ENCODE data around the gene FER.
"Not testable (repeated sequence)": the region's sequence is repeated elsewhere in the genome, so short reads cannot be mapped to it uniquely, and the experiment has no call there.

Gene FER

DNA sequence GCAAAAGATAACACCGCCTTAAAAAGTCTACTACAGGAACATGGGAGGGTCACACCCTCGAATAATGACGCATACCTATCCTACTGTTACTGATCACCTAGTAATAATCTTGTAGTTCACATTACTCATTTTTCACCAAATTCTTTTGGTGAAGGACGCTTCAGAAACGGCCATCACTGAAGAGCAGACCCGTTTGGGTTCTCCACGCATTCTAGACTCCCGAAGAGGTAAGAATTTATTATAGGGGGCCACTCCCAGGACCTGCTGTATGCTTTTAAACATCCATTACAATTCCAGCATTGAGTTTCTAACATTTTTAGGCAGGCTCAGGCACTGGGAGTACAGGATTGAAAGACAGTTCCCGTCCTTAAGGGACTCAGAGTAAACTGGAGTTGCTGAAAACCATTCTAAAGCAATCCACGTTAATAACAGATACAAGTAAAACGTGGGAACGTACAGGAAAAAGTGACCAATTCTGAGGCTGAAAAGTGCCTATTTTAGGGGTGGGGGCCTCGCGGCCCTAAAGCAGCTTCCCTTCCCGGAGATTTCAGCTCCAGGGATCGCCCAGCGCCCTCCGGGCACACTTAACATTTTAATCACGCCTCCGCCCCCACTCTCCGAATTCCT, at the start of gene FER:
FER (plus strand) TSS at position 124 of the 627 bp plus-strand sequence. CDS start 50,286 bp downstream, outside the sequence.
- DNase-seq (ENCODE audit: low read depth in 1 of 2, low spot score in 1 of 2): peak in 1 of 2 donors; percentile 7

DNA sequence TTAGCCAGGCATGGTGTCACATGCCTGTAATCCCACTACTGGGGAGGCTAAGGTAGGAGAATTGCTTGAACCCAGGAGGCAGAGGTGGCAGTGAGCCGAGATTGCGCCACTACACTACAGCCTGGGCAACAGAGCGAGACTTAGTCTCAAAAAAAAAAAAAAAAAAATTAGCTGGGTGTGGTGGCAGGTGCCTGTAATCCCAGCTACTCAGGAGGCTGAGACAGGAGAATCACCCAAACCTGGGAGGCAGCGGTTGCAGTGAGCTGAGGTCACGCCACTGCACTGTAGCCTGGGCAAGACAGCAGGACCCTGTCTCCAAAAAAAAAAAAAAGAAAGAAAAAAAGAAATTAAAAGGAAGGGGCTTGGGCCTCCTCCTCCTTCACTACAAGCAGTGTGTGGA, 47.3 kb upstream of the FER start:
- DNase-seq (ENCODE audit: low read depth in 1 of 2, low spot score in 1 of 2): not testable (repeated sequence)

DNA sequence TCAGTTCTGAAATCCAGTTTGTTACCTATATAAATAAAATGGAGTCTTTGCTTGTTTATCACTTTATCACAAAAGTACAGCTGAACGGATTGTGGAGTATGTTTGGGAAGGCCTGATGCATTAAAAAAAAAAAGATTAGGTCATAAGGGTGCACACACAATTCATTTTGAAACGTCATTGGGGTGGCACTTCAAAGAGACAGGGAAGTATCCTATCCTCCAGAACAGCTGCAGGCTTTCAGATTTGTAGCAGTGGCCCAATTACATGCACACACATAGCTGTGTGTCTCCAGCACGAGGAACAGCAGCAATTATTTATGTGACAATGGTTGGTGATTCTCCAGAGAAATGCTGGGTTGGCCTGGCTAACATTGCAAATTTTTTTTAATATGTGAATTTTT, 46.8 kb upstream of the FER start:
- no peak for DNase-seq (ENCODE audit: low read depth in 1 of 2, low spot score in 1 of 2)

DNA sequence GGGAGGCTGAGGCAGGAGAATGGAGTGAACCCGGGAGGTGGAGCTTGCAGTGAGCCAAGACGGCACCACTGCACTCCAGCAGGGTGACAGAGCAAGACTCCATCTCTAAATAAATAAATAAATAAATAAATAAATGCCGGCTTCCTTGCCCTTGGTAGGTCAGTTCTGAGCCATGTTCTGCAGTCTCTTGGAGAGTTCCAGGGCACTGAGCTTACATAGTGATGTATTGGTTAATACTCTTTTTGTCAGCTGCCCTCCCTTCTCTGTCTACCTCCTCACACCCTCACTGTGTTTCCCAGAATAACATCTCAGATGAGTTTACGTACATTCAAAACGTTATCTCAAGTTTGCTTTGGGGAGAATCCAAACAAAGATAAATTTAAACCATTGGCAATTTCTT, 45.2 kb upstream of the FER start:
- no peak for DNase-seq (ENCODE audit: low read depth in 1 of 2, low spot score in 1 of 2)

DNA sequence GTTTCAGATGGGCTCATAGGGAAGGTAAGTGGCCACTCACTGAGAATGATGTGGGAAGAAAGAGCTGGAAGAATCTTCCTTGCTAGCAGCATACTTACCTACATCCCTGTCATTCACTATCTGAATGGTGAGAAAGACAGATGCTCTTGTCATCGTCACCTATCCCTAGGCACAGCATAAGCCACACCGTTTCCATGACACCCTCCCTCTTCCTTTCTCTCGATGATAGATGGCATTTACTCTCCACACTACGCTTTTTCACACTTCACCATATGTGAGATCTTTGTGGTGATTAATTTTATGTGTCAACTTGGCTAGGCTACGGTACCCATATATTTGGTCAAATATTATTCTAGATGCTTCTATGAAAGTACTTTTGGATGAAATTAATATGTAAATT, 44.4 kb upstream of the FER start:
- no peak for DNase-seq (ENCODE audit: low read depth in 1 of 2, low spot score in 1 of 2)

DNA sequence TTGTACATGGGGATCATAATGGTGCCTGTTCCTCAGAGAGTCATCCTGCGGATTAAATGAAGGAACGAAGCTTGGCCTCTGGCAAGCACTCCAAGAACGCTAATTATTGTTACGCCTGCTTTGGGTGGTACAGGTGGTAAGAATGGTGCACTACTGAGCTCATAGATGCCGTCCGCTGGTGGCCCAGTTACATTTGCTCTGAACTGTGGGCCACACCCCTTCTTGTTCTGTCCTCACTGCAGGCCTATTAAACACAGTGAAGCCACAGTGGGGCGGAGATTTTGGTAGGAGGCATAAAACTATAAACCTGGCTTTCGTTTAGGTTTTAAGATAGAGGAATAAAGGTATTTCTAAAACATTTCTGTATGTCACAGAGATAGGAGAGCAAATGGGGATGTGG, 40.6 kb upstream of the FER start:
- DNase-seq (ENCODE audit: low read depth in 1 of 2, low spot score in 1 of 2): no peak

DNA sequence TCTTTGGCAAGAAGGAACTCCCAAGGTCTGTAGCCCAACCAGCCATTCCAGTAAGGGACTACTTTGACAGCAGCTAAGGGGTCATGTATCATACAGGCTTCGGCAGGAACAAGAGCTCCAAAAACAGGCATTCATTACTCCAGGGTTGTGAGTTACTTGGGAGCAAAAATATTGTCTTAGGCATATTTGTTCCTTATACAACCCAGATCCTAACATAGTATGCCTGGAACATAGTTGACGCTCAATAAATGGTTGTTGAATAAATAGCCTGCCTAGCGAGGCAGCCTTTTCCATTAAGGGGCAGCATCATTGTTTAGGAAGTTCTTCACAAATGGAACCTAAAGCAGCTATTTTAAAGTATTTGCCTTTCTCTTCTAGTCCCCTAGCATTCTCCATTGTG, 35.8 kb upstream of the FER start:
- no peak for DNase-seq (ENCODE audit: low read depth in 1 of 2, low spot score in 1 of 2)

DNA sequence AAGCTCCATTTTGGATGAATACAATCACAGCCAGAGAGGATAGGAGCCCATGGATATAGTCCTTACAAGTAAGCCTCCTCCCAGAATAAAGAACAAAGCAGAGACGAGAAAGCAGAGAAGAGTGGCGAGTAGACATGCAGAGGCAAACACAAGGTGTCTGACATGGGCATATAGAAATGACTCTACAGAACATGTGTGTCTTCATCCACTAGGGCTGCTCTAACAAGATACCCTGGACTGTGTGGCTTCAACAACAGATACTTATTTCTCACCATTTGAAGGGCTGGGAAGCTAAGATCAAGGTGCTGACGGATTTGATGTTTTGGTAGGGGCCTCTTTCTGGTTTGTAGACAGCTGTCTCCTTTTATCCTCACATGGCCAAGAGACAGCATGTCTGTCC, 32.3 kb upstream of the FER start:
- DNase-seq (ENCODE audit: low read depth in 1 of 2, low spot score in 1 of 2): no peak

DNA sequence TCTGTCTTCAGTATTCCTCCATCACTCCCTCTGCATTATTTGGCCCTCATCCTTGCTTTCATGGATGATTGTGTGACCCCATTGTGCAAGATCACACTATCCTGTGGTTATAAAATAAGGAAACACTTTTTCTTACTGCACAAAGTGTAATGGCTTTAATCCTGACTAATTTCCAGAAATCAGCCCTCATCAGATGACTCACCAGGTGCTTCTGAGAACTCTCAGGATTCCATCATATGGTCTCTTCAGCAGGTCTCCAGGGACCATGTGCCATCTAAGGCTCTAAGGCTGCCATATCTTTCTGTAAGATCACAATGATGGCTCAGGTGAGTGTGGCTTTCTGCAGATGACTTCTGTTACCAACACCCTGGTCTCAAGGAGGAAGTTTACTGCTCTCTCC, 27.3 kb upstream of the FER start:
- DNase-seq (ENCODE audit: low read depth in 1 of 2, low spot score in 1 of 2): no peak

DNA sequence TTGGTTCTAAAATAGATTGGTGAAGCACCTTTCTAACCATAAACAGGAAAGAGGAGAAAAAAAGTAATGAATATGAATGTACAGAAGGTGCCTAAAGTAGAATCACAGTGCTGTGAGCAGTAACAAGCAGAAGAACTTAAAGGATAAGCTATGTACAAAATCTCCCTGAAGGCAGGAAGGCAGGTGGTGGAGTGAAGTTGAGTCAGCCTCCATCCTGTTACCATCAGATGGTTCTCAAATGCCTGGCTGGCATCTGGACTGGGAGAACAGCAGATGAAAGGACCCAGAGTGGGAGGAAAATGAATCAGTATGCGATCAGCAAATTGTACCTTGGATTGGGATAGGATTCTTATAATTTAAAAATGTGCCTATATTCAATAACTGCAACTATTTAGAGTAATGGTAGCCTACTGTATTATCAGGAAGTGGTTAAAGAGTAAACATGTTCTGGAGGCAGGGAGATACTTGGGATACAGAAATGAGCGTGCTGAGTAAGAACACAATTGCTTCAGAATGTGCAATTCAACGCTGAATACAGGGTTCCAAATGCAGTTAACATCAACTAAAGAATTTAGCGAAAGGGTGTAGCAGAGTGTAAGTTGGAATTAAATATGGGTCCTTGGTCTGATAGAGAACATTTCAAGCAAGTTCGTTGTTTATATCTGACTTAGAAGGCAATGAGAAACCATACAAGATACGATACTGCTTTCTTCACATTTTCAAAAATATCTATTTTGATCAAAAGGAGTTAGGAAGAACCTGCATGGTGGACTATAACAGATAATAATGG, 21.1 kb upstream of the FER start:
- no peak for DNase-seq (ENCODE audit: low read depth in 1 of 2, low spot score in 1 of 2)

DNA sequence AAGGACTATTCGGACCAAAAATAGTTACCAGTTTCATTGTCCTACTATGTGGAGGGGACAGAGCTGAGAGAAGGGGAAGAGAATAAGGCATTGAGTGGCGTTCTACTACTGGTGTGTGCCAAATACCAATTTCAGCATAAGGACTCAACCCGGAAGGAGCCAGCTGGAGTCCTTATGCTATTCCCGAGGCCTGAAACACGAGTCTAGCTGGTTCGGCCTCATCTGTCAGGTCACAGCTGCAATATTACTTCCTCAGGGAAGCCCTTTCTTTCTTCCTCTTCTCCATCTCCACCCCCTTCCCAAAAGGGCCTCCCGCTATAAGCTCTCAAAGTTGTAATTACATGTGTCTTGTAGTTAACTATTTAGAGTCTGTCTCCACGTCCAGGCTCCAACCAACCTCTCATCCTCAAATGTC, 20.5 kb upstream of the FER start:
- DNase-seq (ENCODE audit: low read depth in 1 of 2, low spot score in 1 of 2): no peak

DNA sequence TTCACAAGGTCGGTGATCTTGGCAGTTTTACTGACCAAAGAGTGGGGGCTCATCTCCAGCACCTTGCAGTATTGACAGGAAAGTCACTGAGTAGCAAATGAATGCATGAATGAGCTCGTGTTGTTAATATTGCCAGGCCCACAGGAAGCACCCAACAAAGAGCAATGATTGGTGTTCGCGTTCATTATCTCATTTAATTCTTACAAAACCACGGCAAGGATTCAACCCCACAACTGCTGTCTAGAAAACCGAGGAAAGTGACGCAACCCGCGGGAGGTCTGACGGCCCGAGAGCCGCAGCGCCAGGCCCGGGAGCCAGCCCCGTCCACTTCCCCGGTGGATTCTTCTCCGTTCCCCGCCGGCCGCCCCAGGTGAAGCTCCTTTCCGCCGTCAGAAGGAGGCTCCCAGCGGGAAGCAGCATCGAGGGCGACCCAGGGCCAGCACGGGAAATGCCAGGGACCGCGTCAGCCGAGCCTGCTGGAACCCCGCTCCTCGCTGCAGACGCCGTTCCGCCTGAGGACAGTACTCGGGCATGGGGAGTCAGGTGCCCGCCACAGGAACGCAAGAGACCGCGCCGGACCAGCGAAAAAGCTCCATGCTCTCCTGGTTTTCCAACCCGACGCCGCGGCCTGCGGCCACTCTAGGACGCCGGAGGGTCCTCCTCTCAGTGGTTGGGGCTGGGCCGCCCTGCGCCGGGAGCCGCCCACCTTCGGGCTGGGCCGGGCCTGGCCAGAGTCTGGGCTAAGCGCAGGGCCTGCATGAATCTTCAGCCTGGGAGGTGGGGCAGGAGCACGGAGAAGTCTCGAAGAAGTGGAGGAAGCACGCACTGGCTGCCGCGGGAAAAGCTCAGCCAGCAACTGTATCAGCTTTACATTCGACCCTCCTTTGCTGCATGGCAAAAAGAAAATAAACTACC, 19.8 kb upstream of the FER start:
- DNase-seq (ENCODE audit: low read depth in 1 of 2, low spot score in 1 of 2): peak in 1 of 2 donors; percentile 22

DNA sequence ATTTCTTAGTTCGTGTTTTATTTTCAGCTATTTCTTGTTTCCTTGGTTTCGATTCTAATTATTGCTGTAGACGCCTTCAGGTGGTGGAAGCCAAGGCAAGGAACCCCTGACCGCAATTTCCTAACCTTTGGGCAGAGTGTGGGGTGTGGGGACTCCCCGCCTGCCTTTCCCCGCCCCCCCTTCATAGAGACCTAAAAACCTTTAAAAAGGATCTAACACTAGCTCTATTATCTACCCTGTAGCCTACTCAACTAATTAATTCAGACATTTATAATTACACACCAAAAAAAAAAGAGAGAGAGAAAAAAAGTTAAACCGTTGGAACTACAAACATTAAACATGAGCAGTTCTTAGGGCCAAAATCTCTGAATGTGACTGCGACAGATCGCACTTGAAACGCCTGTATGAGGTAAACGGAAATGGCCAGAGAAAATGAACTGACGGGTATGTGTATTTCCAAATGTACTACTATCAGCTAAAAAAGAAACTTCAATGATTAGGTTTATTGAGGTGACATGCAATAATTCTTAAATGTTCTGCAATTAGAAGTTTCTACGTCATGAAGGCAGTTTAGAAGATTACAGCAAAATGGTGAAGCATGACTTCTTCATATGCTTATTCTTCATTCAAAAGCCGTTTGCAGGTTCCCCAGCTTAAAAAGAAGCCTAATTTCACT, 19.0 kb upstream of the FER start:
- peak; percentile 15 to 24 for DNase-seq (ENCODE audit: low read depth in 1 of 2, low spot score in 1 of 2)

DNA sequence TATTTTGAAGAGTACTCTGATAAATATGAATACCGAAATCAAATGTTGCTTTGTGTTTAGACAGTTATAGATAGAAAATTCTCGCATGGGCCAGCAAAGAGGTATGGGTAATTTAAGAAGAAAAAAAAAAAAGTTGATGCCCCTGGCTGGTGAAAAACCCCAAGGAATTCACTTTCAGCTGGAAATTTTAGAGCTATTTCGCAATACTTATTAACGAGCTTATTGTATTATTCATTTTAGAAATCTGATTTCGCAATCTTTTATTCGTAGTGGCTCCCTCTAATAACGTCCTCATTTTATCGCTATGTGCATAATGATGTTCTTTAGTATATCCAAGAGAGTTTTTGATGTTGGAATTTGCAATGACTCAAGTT, 18.5 kb upstream of the FER start:
- no peak for DNase-seq (ENCODE audit: low read depth in 1 of 2, low spot score in 1 of 2)

DNA sequence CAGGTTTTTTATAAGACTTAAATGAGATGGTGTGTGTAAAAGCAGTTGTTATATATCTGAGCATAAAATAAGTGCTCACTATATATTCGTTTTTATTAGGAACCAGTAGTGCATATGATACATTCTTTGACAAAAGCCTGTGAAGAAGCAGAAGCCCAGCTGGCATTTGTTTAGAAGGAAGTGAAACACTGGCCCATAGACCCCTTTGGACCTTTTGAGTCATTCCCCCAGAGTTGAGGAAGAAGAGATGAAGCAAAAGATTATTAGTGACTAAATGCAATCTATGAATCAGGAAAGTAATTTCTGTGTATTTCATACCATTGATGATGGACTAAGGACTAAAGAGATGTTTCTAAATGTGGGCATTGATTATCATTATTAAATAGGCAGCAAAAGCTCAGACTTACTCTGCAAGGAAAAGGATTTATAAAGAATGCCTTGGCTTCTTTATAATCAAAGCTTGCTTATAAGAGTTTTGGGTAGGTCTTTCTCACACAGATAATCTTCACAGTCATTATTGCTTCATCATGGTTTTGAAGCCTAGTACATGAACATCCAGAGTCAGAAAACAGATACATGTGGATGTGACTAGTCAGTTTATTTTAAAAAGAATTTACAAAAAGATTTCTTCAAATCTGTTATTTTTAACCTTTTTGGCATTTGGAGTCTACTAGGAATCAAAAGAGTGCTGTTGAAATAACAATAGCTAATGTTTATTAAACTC, 16.9 kb upstream of the FER start:
- DNase-seq (ENCODE audit: low read depth in 1 of 2, low spot score in 1 of 2): no peak

DNA sequence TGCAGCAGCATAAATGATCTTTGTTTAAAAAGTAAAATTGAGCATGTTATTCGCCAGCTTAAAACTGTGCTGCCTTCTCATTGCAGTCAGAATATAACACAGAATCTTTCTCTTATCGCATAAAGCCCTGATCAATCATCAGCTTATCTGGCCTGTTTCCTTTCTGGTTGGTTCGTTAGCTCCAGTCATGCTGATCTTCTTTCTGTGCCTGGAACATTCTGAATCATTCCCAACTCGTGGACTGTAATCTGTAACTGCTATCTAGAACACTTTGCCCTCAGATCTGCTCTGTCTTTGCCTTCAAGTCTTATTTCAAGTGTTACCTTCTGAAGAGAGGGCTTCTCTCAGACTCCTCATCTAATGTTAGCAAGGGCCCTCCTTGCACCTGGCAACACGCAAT, 11.9 kb upstream of the FER start:
- no peak for DNase-seq (ENCODE audit: low read depth in 1 of 2, low spot score in 1 of 2)

DNA sequence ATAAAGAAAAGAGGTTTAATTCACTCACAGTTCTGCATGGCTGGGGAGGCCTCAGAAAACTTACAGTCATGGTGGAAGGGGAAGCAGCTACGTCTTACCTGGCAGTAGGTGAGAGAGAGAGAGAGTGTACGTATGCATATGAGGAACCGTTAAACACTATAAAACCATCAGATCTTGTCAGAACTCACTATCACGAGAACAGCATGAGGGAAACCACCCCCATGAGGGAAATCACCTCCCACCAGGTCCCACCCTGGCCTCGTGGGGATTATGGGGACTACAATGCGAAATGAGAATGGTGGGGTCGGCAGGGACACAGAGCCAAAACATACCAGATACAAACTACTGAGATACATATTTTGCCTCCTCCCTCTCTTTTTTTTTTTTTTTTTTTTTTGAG, 10.8 kb upstream of the FER start:
- DNase-seq (ENCODE audit: low read depth in 1 of 2, low spot score in 1 of 2): no peak

DNA sequence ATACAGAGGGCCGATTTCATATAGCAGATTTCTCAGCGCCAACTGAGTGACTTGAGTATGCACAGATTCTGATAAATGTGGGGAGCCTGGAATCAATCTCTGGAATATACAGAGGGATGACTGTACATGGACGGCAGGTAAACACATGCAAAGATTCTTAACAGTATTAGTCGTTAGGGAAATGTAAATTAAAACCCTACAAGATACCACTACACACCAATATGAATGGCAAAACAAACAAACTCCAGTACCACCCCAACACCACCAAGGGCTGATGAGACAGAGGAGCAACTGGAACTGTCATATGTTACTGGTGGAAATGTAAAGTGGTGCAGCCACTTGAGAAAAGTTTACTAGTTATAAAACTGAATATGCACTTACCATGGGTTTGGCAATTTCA, 8.3 kb upstream of the FER start:
- no peak for DNase-seq (ENCODE audit: low read depth in 1 of 2, low spot score in 1 of 2)

DNA sequence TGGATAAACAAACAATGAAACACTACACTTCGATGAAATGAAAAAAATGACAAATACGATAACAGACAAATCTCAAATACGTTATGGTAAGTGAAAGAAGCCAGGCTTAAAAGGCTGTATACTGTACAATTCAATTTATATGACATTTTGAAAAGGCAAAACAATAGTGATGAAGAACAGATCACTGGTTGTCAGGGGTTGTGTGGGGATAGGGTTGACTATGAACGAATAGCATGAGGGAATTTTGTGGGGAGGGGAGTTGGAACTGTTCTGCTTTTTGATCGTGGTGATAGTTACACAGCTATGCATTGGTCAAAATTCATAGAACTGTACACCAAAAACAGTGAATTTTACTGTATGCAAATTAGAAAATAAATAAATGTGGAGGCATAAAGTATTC, 7.8 kb upstream of the FER start:
- no peak for DNase-seq (ENCODE audit: low read depth in 1 of 2, low spot score in 1 of 2)

DNA sequence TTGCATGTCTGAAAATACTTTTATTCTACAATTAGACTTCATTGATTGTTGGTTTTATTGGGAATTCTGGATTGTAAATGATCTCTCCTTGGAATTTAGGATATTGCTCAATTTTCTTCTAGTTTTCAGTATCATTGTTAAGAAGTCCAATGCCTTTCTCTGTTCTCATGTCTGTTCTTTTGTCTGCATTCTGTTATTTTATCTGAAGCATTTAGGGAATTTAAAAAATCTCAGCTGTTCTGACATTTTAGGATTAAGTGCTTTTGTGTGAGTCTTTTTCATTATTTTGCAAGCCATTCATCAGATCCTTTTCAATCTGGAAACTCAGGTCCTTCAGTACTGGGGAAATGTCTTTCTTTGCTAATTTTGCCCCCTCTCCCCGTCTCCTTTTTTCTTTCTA, 4.4 kb upstream of the FER start:
- no peak for DNase-seq (ENCODE audit: low read depth in 1 of 2, low spot score in 1 of 2)

DNA sequence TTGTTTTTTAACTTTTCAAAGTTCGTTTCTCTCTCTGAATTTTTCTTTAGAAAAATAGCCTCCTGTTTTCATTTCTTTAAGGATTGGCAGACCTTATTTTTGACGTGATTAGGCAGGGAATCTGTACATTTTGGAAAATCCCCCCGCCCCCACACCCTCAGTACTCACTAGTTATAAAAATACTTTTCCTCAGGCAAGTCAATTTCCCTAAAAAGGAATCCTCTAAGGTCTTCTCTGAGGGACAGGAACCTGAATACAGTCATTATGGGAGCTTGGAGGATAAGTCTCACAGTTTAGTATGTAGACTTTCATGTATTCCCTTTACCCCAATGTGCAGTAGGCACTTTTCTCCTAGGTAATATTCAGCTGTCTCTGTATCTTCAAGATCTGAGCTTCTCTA, 3.9 kb upstream of the FER start:
- no peak for DNase-seq (ENCODE audit: low read depth in 1 of 2, low spot score in 1 of 2)
